WTC11 (cell line): ENCODE measurements around the gene TAPBPL. TPM values are rescaled to one million over a fixed set of nuclear protein-coding genes. Genes with fewer than 3 reads are reported as not detected.

ENCODE experiments used
- ATAC-seq: fragments of 200-7000 bp; cut with Tn5 transposase; 2 replicates; pipeline ENCODE4 v1.10.0; 2021; ENCODE audit warnings: mild to moderate bottlenecking, moderate library complexity
- CTCF ChIA-PET: fragments of 300-600 bp; sonication (Branson Sonifier 250); formaldehyde crosslinking; loops from one replicate; lab custom pipeline; 2021; ENCODE audit warnings: antibody characterized with exemption; lab: Charles Lee
- POLR2A ChIA-PET: fragments of 350-600 bp; sonication (Branson Sonifier 250); formaldehyde crosslinking; loops from one replicate; lab custom pipeline; 2021; ENCODE audit warnings: antibody characterized with exemption; lab: Charles Lee
- DNase-seq: peaks from one replicate; pipeline ENCODE4 v3.0.0; 2021; ENCODE audit warnings: low spot score
- H3K27ac Mint-ChIP-seq: 2 replicates; pipeline ENCODE4 v1.8.0; 2021; ENCODE audit warnings: mixed read lengths
- H3K27me3 Mint-ChIP-seq: 2 replicates; pipeline ENCODE4 v1.8.0; 2021; ENCODE audit warnings: low read depth, mild to moderate bottlenecking, moderate library complexity, mixed read lengths
- H3K36me3 Mint-ChIP-seq: 2 replicates; pipeline ENCODE4 v1.8.0; 2021; ENCODE audit warnings: mixed read lengths
- H3K4me1 Mint-ChIP-seq: 2 replicates; pipeline ENCODE4 v1.8.0; 2022; ENCODE audit warnings: mixed read lengths
- H3K4me3 Mint-ChIP-seq: 2 replicates; pipeline ENCODE4 v1.8.0; 2021; ENCODE audit warnings: mild to moderate bottlenecking, moderate library complexity, mixed read lengths
- H3K9me3 Mint-ChIP-seq: 2 replicates; pipeline ENCODE4 v1.8.0; 2021; ENCODE audit warnings: mixed read lengths
- AFF4 ChIP-seq: sonication (generic); formaldehyde crosslinking; IDR thresholded peaks from 2 replicates; pipeline ENCODE4 v1.8.1; 2023; ENCODE audit warnings: mild to moderate bottlenecking, missing genetic modification reagents, borderline replicate concordance
- ATF2 ChIP-seq: sonication (generic); formaldehyde crosslinking; IDR thresholded peaks from 2 replicates; pipeline ENCODE4 v1.8.1; 2022; ENCODE audit warnings: low read depth, missing genetic modification reagents, borderline replicate concordance
- CREM ChIP-seq: sonication (generic); formaldehyde crosslinking; IDR thresholded peaks from 2 replicates; pipeline ENCODE4 v1.8.1; 2022; ENCODE audit warnings: mild to moderate bottlenecking, missing genetic modification reagents, moderate library complexity
- ELF4 ChIP-seq: sonication (generic); formaldehyde crosslinking; IDR thresholded peaks from 2 replicates; pipeline ENCODE4 v1.8.1; 2022; ENCODE audit warnings: low read depth, mild to moderate bottlenecking, moderate library complexity, missing genetic modification reagents
- ETV6 ChIP-seq: sonication (generic); formaldehyde crosslinking; IDR thresholded peaks from 2 replicates; pipeline ENCODE4 v1.8.1; 2022; ENCODE audit warnings: mild to moderate bottlenecking, missing genetic modification reagents
- GABPB1 ChIP-seq: sonication (generic); formaldehyde crosslinking; IDR thresholded peaks from 2 replicates; pipeline ENCODE4 v1.8.1; 2023; ENCODE audit warnings: mild to moderate bottlenecking, missing genetic modification reagents
- HMGA2 ChIP-seq: fragments of 250-450 bp; sonication (Bioruptor Pico); IDR thresholded peaks from 2 replicates; pipeline ENCODE4 v1.4.0; 2021; ENCODE audit warnings: mild to moderate bottlenecking, moderate library complexity
- MXD4 ChIP-seq: fragments of 250-450 bp; sonication (Bioruptor Pico); IDR thresholded peaks from 2 replicates; pipeline ENCODE4 v1.8.0; 2021; ENCODE audit warnings: mild to moderate bottlenecking, moderate library complexity, borderline replicate concordance
- NR1H2 ChIP-seq: sonication (generic); formaldehyde crosslinking; IDR thresholded peaks from 2 replicates; pipeline ENCODE4 v1.9.0; 2021; ENCODE audit warnings: mild to moderate bottlenecking, moderate library complexity, missing genetic modification reagents
- PRRX2 ChIP-seq: fragments of 250-450 bp; sonication (Bioruptor Pico); IDR thresholded peaks from 2 replicates; pipeline ENCODE4 v1.8.0; 2021; ENCODE audit warnings: mild to moderate bottlenecking
- TP53 ChIP-seq: sonication (generic); formaldehyde crosslinking; IDR thresholded peaks from 2 replicates; pipeline ENCODE4 v1.8.1; 2023; ENCODE audit warnings: mild to moderate bottlenecking, missing genetic modification reagents
- ZNF121 ChIP-seq: sonication (generic); formaldehyde crosslinking; IDR thresholded peaks from 2 replicates; pipeline ENCODE4 v1.8.0; 2023; ENCODE audit warnings: missing genetic modification reagents
- ZNF219 ChIP-seq: sonication (generic); formaldehyde crosslinking; IDR thresholded peaks from 2 replicates; pipeline ENCODE4 v1.8.0; 2023; ENCODE audit warnings: missing genetic modification reagents, mild to moderate bottlenecking, borderline replicate concordance
- ZNF416 ChIP-seq: fragments of 250-450 bp; sonication (Bioruptor Pico); IDR thresholded peaks from 2 replicates; pipeline ENCODE4 v1.9.0; 2021; ENCODE audit warnings: mild to moderate bottlenecking, inconsistent platforms
- ZNF423 ChIP-seq: fragments of 250-450 bp; sonication (Bioruptor Pico); IDR thresholded peaks from 2 replicates; pipeline ENCODE4 v2.1.2; 2022; ENCODE audit warnings: mild to moderate bottlenecking, moderate library complexity
- total RNA-seq: library from RNA; stranded (reverse); gene quantifications from 3 replicates; pipeline ENCODE4 v1.2.3, GENCODE V29; 2021
- TF ChIP-seq, protein P1 (sequence below): fragments of 250-450 bp; sonication (Bioruptor Pico); IDR thresholded peaks from 2 replicates; pipeline ENCODE4 v2.1.2; 2022; ENCODE audit warnings: mild to moderate bottlenecking, moderate library complexity
- TF ChIP-seq, protein P2 (sequence below): sonication (generic); formaldehyde crosslinking; IDR thresholded peaks from 2 replicates; pipeline ENCODE4 v1.8.0; 2022; ENCODE audit warnings: mild to moderate bottlenecking, missing genetic modification reagents

Gene TAPBPL
- total RNA-seq, 1 experiment from 2014 or later, result 1.3 TPM

DNA sequence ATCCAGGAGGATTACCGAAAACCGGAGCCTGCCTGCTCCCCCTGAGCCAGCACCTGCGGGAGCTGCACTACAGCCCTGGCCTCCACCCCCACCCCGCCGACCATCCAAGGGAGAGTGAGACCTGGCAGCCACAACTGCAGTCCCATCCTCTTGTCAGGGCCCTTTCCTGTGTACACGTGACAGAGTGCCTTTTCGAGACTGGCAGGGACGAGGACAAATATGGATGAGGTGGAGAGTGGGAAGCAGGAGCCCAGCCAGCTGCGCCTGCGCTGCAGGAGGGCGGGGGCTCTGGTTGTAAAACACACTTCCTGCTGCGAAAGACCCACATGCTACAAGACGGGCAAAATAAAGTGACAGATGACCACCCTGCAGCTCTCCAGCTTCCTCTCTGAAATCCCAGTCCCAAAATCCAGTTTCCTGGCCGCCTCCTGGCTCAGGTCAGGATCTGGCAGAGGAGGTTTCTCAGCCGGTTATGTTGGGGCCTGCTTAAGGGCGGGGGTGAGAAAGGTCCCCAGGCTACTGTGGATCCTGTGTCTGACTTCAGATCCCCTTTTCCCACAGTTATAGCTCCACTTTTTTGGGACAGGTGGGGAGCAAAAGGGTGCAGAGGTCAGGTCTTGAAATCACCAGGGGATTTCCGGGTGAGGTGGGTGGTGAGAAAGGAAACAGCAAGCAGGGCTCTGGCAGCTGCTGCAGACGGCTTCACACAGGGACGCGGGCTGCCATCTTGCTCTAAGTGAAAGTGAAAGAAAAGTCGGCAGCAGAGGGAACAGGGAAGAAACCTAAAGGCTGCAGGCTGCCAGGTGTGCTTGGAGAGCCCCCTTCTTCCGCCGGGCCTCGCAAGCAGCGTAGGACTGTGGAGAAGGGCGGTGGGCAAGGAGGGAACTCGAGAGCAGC lies at the start of gene TAPBPL (continued):
- no peak for TF ChIP-seq MXD4 (CRISPR knock-in tag)
- TF ChIP-seq, protein P1, sequence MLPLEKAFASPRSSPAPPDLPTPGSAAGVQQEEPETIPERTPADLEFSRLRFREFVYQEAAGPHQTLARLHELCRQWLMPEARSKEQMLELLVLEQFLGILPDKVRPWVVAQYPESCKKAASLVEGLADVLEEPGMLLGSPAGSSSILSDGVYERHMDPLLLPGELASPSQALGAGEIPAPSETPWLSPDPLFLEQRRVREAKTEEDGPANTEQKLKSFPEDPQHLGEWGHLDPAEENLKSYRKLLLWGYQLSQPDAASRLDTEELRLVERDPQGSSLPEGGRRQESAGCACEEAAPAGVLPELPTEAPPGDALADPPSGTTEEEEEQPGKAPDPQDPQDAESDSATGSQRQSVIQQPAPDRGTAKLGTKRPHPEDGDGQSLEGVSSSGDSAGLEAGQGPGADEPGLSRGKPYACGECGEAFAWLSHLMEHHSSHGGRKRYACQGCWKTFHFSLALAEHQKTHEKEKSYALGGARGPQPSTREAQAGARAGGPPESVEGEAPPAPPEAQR, result no peak
- no peak for TF ChIP-seq ZNF219 (CRISPR knock-in tag)
- no peak for TF ChIP-seq CREM (CRISPR knock-in tag)
- TF ChIP-seq ELF4 (CRISPR knock-in tag), result no peak
- TF ChIP-seq ETV6 (CRISPR knock-in tag), result no peak
- TF ChIP-seq, protein P2, sequence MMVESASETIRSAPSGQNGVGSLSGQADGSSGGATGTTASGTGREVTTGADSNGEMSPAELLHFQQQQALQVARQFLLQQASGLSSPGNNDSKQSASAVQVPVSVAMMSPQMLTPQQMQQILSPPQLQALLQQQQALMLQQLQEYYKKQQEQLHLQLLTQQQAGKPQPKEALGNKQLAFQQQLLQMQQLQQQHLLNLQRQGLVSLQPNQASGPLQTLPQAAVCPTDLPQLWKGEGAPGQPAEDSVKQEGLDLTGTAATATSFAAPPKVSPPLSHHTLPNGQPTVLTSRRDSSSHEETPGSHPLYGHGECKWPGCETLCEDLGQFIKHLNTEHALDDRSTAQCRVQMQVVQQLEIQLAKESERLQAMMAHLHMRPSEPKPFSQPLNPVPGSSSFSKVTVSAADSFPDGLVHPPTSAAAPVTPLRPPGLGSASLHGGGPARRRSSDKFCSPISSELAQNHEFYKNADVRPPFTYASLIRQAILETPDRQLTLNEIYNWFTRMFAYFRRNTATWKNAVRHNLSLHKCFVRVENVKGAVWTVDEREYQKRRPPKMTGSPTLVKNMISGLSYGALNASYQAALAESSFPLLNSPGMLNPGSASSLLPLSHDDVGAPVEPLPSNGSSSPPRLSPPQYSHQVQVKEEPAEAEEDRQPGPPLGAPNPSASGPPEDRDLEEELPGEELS (CRISPR knock-in tag), result no peak
- peak; percentile 64; the same call in 1 of the 2 replicates for TF ChIP-seq ZNF423 (CRISPR knock-in tag)
- TF ChIP-seq ZNF121 (CRISPR knock-in tag), result no peak
- TF ChIP-seq GABPB1, result peak; percentile 52; the same call in 1 of the 2 replicates
- no peak for TF ChIP-seq AFF4 (CRISPR knock-in tag)
- TF ChIP-seq TP53, result no peak
- TF ChIP-seq PRRX2 (CRISPR knock-in tag), result no peak
- no peak for TF ChIP-seq ZNF416
- TF ChIP-seq NR1H2 (CRISPR knock-in tag), result no peak

DNA sequence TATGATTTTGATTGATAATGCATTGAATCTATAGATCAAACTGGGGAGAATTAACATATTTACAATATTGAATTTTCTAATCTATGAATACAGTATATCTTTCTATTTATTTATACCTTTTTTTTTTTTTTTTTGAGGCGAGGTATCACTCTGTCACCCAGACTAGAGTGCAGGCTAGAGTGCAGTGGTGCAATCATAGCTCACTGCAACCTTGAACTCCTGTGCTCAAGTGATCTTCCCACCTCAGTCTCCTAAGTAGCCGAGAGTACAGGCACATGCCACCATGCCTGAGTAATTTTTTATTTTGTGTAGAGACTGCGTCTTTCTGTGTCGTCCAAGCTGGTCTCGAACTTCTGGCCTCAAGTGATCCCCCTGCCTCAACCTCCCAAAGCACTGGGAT lies 47.5 kb upstream of the TAPBPL start:
- Mint-ChIP-seq H3K9me3 (no peaks in the 10 kb centered on the region), H3K27ac (no peak overlapping the region), H3K4me1 (no peaks in the 10 kb centered on the region), H3K36me3 (no peaks in the 10 kb centered on the region), H3K27me3 (no peaks in the 10 kb centered on the region), H3K4me3 (no peak overlapping the region)
- ChIA-PET POLR2A (no interaction called here), CTCF (no interaction called here)
- TF ChIP-seq HMGA2 (CRISPR knock-in tag) (no peak), ATF2 (no peak)
- ATAC-seq (no peak), DNase-seq (no peak)
